ENCODE data around the gene ZNF595.
"Not testable (repeated sequence)": the region's sequence is repeated elsewhere in the genome, so short reads cannot be mapped to it uniquely, and the experiment has no call there.

The ZNF595 gene

GRCh38 chr4:52804-53479, at the start of gene ZNF595:
Gene ZNF595 (plus strand): TSS chr4:53321. CDS start chr4:53489, 168 bp downstream.
- H3K27ac ChIP-seq (ENCODE audit: low read length); H3K27me3 ChIP-seq (ENCODE audit: insufficient read depth, low read length); H3K4me3 ChIP-seq (ENCODE audit: low read length); H3K9ac ChIP-seq (ENCODE audit: low read depth, low read length); H3K4me1 ChIP-seq (ENCODE audit: insufficient read depth, low read length); H3K36me3 ChIP-seq (ENCODE audit: insufficient read depth, low read depth, low read length): not testable (repeated sequence)
- H3K9me3 ChIP-seq (ENCODE audit: insufficient read depth, low read depth, low read length), result peaks cover 14% of the 10 kb centered on the region

GRCh38 chr4:9937-10870, 42.9 kb upstream of the ZNF595 start:
- not testable (repeated sequence) for H3K4me3 ChIP-seq (ENCODE audit: low read length); H3K36me3 ChIP-seq (ENCODE audit: insufficient read depth, low read depth, low read length)

DNA sequence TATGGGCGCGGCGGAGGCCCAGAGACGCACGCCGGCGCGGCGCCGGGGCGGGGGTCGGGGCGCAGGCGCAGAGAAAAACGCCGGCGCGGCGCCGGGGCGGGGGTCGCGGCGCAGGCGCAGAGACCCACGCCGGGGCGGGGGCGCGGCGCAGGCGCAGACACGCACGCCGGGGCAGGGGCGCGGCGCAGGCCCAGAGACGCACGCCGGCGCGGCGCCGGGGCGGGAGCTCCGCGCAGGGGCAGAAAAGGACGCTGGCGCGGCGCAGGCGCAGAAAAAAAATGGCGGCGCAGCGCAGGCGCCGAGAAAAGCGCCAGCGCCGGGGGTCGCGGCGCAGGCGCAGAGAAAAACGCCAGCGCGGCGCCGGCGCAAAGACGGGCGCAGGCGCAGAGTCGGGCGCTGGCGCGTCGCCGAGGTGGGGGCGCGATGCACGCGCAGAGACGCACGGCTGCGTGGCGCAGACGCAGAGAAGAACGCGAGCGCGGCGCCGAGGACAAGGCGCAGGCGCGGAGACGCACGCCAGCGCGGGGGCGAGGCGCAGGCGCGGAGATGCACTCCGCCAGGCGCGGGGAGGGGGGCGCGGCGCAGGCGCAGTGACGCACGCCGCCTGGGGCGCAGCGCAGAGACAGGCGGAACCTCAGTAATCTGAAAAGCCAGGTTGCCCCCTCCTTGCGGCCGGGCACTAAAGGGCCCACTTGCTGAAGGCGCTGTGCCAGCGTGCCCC, 41.9 kb upstream of the ZNF595 start:
- H3K4me1 ChIP-seq (ENCODE audit: insufficient read depth, low read length); H3K4me3 ChIP-seq (ENCODE audit: low read length); H3K27ac ChIP-seq (ENCODE audit: low read length); H3K9ac ChIP-seq (ENCODE audit: low read depth, low read length); H3K36me3 ChIP-seq (ENCODE audit: insufficient read depth, low read depth, low read length); H3K27me3 ChIP-seq (ENCODE audit: insufficient read depth, low read length); H3K9me3 ChIP-seq (ENCODE audit: insufficient read depth, low read depth, low read length): not testable (repeated sequence)

More at GRCh38 chr4:9937-10870, 42.9 kb upstream of the ZNF595 start:
- not testable (repeated sequence) for H3K4me1 ChIP-seq (ENCODE audit: insufficient read depth, low read length); H3K9ac ChIP-seq (ENCODE audit: low read depth, low read length); H3K27me3 ChIP-seq (ENCODE audit: insufficient read depth, low read length); H3K9me3 ChIP-seq (ENCODE audit: insufficient read depth, low read depth, low read length); H3K27ac ChIP-seq (ENCODE audit: low read length)

DNA sequence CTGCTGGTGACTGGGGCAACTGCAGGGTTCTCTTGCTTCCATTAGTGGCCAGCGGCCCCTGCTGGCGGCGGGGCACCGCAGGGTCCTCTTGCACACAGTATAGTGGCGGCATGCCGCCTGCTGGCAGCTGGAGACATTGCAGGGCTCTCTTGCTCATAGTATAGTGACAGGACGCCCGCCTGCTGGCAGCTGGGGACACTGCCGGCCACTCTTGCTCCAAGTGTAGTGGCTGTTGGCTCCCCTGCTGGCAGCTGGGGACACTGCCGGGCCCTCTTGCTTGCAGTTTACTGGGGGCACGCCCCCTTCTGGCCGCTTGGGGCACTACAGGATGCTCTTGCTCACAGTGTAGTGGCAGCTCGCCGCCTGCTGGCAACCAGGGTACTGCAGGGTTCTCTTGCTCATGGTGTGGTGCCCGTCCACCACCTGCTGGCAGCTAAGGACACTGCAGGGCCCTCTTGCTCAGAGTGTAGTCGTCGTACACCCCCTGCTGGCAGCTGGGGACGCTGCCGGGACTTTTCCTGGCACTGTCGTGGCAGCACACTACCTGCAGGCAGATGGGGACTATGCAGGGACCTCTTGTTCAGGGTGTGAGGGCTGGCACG, 41.2 kb upstream of the ZNF595 start:
- H3K9ac ChIP-seq (ENCODE audit: low read depth, low read length); H3K36me3 ChIP-seq (ENCODE audit: insufficient read depth, low read depth, low read length); H3K27ac ChIP-seq (ENCODE audit: low read length); H3K27me3 ChIP-seq (ENCODE audit: insufficient read depth, low read length); H3K4me3 ChIP-seq (ENCODE audit: low read length); H3K9me3 ChIP-seq (ENCODE audit: insufficient read depth, low read depth, low read length); H3K4me1 ChIP-seq (ENCODE audit: insufficient read depth, low read length): not testable (repeated sequence)

DNA sequence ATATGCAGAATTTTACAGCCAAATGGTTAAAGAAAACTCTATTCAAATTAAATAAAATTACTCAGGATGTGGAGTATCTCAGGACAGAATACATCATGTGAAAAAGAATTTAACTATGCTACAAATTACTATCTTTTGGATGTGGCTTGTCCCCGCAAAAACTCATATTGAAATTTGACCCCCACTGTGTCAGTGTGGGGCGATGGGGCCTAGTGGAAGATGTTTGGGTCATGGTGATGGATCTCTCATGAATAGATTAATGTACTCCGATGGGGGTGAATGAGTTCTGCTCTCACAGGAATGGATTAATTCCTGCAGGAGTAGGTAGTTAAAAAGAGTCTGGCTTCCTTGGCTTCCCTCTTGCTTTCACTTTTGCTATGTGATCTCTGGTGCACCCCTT, 35.0 kb upstream of the ZNF595 start:
- not testable (repeated sequence) for H3K4me3 ChIP-seq (ENCODE audit: low read length); H3K27me3 ChIP-seq (ENCODE audit: insufficient read depth, low read length); H3K36me3 ChIP-seq (ENCODE audit: insufficient read depth, low read depth, low read length); H3K9me3 ChIP-seq (ENCODE audit: insufficient read depth, low read depth, low read length); H3K9ac ChIP-seq (ENCODE audit: low read depth, low read length); H3K27ac ChIP-seq (ENCODE audit: low read length); H3K4me1 ChIP-seq (ENCODE audit: insufficient read depth, low read length)

- not testable (repeated sequence) for H3K36me3 ChIP-seq (ENCODE audit: insufficient read depth, low read depth, low read length); H3K4me3 ChIP-seq (ENCODE audit: low read length); H3K27ac ChIP-seq (ENCODE audit: low read length); H3K27me3 ChIP-seq (ENCODE audit: insufficient read depth, low read length); H3K9me3 ChIP-seq (ENCODE audit: insufficient read depth, low read depth, low read length); H3K9ac ChIP-seq (ENCODE audit: low read depth, low read length); H3K4me1 ChIP-seq (ENCODE audit: insufficient read depth, low read length)
Observed at GRCh38 chr4:18589-18988, 34.5 kb upstream of the ZNF595 start.

DNA sequence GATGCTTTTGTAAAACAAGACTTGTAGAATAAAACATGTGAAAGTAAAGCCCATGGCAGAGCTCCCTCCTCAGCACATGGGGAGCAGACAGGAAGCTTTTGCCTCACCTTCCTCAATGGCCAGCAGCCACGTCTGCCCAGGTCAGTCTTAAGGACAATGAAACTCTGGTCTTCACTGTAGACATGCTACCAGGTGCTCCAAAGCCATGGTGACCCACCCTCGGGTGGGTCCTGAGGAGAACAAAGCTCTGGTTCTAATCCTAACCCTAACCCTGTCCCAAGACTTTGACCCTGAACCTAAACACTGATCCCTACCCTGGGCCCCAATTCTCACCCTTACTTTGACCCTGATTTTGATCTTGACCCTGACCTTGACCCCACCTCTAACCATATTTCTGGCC, 30.2 kb upstream of the ZNF595 start:
- H3K9ac ChIP-seq (ENCODE audit: low read depth, low read length); H3K27me3 ChIP-seq (ENCODE audit: insufficient read depth, low read length); H3K4me3 ChIP-seq (ENCODE audit: low read length); H3K4me1 ChIP-seq (ENCODE audit: insufficient read depth, low read length); H3K27ac ChIP-seq (ENCODE audit: low read length); H3K36me3 ChIP-seq (ENCODE audit: insufficient read depth, low read depth, low read length): not testable (repeated sequence)
- H3K9me3 ChIP-seq (ENCODE audit: insufficient read depth, low read depth, low read length), result peaks cover 11% of the 10 kb centered on the region

DNA sequence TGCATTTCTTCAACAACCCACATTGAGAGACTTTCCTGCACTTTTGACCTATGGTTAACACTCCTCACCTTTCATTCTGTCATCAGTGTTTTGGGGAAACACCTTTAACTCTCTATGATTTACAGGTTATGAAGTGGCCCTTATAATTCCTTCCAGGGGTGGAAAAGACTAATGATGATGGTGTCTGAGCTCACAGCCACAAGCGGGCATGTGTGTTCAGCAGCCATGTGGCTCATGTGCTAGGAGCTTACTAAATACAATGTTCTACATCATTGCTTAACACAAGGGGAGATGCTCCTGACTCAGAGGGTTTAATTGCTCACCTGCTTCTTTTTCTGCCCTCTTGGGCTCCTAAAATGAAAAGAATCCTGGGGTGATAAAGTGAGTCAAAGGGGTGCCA, 28.8 kb upstream of the ZNF595 start:
- H3K9ac ChIP-seq (ENCODE audit: low read depth, low read length); H3K4me1 ChIP-seq (ENCODE audit: insufficient read depth, low read length); H3K9me3 ChIP-seq (ENCODE audit: insufficient read depth, low read depth, low read length); H3K4me3 ChIP-seq (ENCODE audit: low read length); H3K27me3 ChIP-seq (ENCODE audit: insufficient read depth, low read length); H3K36me3 ChIP-seq (ENCODE audit: insufficient read depth, low read depth, low read length); H3K27ac ChIP-seq (ENCODE audit: low read length): not testable (repeated sequence)

DNA sequence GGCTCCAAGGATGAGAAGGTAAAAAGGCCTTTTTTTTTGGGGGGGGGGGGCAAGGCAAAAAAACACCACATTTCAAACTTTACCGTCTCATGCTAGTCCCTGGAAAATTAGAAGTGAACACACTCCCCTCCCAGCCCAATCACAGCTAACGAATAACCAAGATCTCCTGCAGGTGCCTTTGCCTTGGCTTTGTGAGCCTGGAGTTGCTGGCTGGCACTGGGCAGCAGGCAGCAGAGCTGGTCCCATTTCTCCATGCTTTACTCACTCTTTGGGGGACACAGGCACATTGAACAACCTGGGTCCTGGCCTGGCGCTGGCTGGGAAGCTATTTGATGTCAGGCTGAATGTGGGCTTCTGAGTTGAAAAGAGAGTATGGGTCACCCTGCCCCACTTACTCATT, 25.6 kb upstream of the ZNF595 start:
- H3K9me3 ChIP-seq (ENCODE audit: insufficient read depth, low read depth, low read length); H3K36me3 ChIP-seq (ENCODE audit: insufficient read depth, low read depth, low read length); H3K9ac ChIP-seq (ENCODE audit: low read depth, low read length); H3K27ac ChIP-seq (ENCODE audit: low read length); H3K4me1 ChIP-seq (ENCODE audit: insufficient read depth, low read length); H3K4me3 ChIP-seq (ENCODE audit: low read length); H3K27me3 ChIP-seq (ENCODE audit: insufficient read depth, low read length): not testable (repeated sequence)

DNA sequence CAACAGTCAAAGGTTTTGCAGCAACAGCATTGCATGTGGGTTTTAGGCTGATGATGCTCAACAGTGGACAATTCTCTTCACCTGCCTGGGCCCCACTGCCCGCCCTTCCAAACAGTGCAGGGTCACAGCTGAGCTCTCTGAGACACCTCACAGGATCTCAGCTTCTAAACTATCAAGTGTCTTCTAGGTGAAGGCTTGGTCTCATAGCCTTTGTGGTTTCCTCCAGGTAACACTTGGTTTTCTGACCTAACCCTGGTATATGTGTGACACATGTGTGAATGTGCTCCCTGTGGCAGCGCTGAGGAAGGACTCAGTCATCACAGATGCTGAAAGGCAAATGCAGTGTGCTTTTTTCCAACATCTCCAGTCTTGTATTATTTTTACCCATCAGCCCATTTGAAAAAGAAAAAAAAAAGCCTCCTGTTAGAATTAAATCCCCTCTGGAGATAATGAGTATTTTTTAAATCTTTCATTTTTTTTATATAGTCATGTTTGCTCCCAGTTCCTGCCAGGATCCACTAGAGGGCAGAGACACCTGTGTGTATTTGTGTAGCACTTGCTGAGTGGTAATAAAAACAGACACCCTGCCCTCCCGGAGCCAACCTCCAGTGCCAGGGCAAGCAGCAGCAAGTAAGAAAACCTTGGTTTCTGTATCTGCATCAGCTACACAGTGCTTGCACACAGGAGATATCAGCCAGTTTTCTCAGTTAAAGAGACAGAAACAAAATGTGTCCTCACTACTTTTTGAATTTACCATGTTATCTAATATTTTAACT, 24.2 kb upstream of the ZNF595 start:
- not testable (repeated sequence) for H3K9me3 ChIP-seq (ENCODE audit: insufficient read depth, low read depth, low read length); H3K9ac ChIP-seq (ENCODE audit: low read depth, low read length); H3K4me3 ChIP-seq (ENCODE audit: low read length); H3K27ac ChIP-seq (ENCODE audit: low read length); H3K36me3 ChIP-seq (ENCODE audit: insufficient read depth, low read depth, low read length); H3K4me1 ChIP-seq (ENCODE audit: insufficient read depth, low read length); H3K27me3 ChIP-seq (ENCODE audit: insufficient read depth, low read length)

DNA sequence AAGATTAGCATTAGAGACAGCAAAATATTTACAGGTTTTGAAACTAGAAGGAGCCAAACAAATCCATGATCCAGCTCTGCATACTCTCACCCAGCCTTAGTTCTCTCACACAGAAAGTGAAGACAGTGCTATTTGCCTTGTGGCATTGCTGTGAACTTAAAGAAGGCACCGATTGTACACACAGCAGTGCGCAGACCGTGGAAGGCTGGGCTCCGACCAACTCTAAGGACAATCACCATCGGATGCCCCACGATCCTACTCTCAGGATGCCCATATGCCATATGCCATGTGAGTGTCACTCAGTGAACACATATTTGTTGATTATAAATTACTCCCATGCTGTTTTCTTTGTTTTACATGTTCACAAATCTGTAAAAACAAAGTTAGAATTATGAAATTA, 19.8 kb upstream of the ZNF595 start:
- H3K36me3 ChIP-seq (ENCODE audit: insufficient read depth, low read depth, low read length); H3K27me3 ChIP-seq (ENCODE audit: insufficient read depth, low read length); H3K9ac ChIP-seq (ENCODE audit: low read depth, low read length); H3K9me3 ChIP-seq (ENCODE audit: insufficient read depth, low read depth, low read length); H3K4me1 ChIP-seq (ENCODE audit: insufficient read depth, low read length); H3K4me3 ChIP-seq (ENCODE audit: low read length); H3K27ac ChIP-seq (ENCODE audit: low read length): not testable (repeated sequence)

Data from iPS-20b (cell line).